ENCODE results near the gene OR6X1. TPM values are rescaled to one million over a fixed set of nuclear protein-coding genes. Genes with fewer than 3 reads are reported as not detected.
"Not testable (repeated sequence)": the region's sequence is repeated elsewhere in the genome, so short reads cannot be mapped to it uniquely, and the experiment has no call there.

The OR6X1 gene
- total and polyA plus RNA-seq, 7 donors, result not detected

DNA sequence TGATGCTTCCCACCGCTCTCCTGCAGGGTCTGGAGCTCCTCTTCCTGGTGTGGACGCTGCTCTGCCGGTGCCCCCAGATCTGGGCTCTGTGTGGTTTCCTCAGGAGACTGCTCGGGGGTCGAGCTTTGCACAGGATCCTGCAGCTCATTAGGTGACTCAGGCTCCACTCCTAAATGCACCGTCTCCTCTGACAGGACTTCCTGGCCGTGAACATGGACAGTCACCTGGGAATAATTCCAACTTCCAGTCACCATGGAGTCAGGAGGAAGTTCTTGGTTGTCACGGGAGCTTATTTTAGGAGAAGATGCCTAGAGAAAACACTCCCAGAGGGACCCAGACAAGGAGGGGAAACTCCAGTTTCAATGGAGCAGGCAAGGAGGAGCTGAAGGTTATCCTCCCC is 24.7 kb downstream of the OR6X1 start:
- 71 to 82% (median 74%) methylated on average over 8 of the region's 8 CpGs for WGBS, 3 donors
- no peak for TF ChIP-seq CTCF (IDR thresholded peaks at IDR 0.05)
- no peak overlapping the region for H3K27ac ChIP-seq
- H3K36me3 ChIP-seq (ENCODE audit: insufficient read depth in 1 of 2, low read depth in 1 of 2), result peaks cover 38 to 87% of the 10 kb centered on the region in 2 donors
- intact Hi-C loops (cut with DNase I), result no loop called here
- no peaks in the 10 kb centered on the region for H3K9me3 ChIP-seq
- ATAC-seq (no peak), DNase-seq (no peak)
- H3K4me1 ChIP-seq, result no peaks in the 10 kb centered on the region
- H3K4me3 ChIP-seq, result no peak overlapping the region
- H3K27me3 ChIP-seq (ENCODE audit: insufficient read depth in 3 of 3, low read length in 2 of 3), result no peaks in the 10 kb centered on the region

DNA sequence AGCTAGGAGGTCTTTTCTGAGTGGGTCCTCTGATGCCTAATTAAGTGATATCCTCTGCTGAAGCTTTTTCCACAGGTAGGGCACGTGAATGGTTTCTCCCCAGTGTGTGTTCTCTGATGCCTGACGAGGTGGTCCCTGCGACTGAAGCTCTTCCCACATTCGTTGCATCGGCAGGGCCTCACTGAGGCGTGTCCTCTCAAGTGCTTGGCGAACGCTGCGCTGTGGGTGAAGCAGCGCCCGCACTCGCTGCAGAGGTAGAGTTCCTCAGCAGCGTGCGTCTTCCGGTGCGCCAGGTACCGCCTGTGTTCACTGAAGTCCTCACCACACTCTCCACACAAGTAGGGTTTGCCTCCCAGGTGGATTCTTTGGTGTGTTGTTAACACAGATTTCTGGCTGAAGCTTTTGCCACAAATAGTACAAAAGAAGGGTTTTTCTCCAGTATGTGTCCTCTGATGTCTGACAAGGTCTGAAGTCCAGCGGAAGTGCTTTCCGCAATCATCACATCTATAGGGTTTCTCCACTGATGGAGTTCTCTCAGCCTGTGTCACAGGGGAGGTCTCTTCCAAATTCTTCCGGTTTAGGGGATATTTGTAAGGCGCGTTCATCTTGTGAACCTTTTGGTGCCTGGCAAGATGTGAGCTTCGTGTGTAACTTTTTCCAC is 28.2 kb downstream of the OR6X1 start:
- intact Hi-C loops (cut with DNase I), result no loop called here
- DNase-seq, result no peak
- H3K4me1 ChIP-seq, result no peaks in the 10 kb centered on the region

GRCh38 chr11:123719452-123719851 is 34.9 kb downstream of the OR6X1 start:
- no peak overlapping the region for H3K4me3 ChIP-seq
- no peak for TF ChIP-seq CTCF (IDR thresholded peaks at IDR 0.05)
- H3K9me3 ChIP-seq, result no peaks in the 10 kb centered on the region
- H3K4me1 ChIP-seq, result no peaks in the 10 kb centered on the region
- peaks cover 0 to 6% of the 10 kb centered on the region in 2 donors for H3K36me3 ChIP-seq (ENCODE audit: insufficient read depth in 1 of 2, low read depth in 1 of 2)
- peaks cover 0 to 3% (median 0%) of the 10 kb centered on the region in 3 donors for H3K27me3 ChIP-seq (ENCODE audit: insufficient read depth in 3 of 3, low read length in 2 of 3)
- no peak overlapping the region for H3K27ac ChIP-seq
- ATAC-seq, result no peak
- no peak for DNase-seq
- WGBS, 3 donors, result 66 to 74% (median 67%) methylated on average over 1 of the region's 1 CpG
- intact Hi-C loops (cut with DNase I), result no loop called here

More for the DNA sequence above, 28.2 kb downstream of the OR6X1 start:
- Histone ChIP-seq H3K27me3 (ENCODE audit: insufficient read depth in 3 of 3, low read length in 2 of 3) (no peaks in the 10 kb centered on the region), H3K36me3 (ENCODE audit: insufficient read depth in 1 of 2, low read depth in 1 of 2) (peaks cover 33 to 73% of the 10 kb centered on the region in 2 donors), H3K27ac (no peak overlapping the region), H3K9me3 (no peaks in the 10 kb centered on the region), H3K4me3 (no peak overlapping the region)
- WGBS, 3 donors, result 98% methylated on average over 23 of the region's 23 CpGs
- ATAC-seq, result no peak
- TF ChIP-seq CTCF (IDR thresholded peaks at IDR 0.05), result no peak

- intact Hi-C loops (cut with DNase I), result no loop called here
- Histone ChIP-seq H3K4me3 (no peak overlapping the region), H3K36me3 (ENCODE audit: insufficient read depth in 1 of 2, low read depth in 1 of 2) (no peaks in the 10 kb centered on the region), H3K27me3 (ENCODE audit: insufficient read depth in 3 of 3, low read length in 2 of 3) (peaks cover 0 to 3% (median 0%) of the 10 kb centered on the region in 3 donors), H3K9me3 (no peaks in the 10 kb centered on the region), H3K27ac (no peak overlapping the region), H3K4me1 (no peaks in the 10 kb centered on the region)
- DNase-seq (no peak), ATAC-seq (no peak)
- 91 to 94% (median 91%) methylated on average over 4 of the region's 4 CpGs for WGBS, 3 donors
- no peak for TF ChIP-seq CTCF (IDR thresholded peaks at IDR 0.05)
Measured at GRCh38 chr11:123718469-123718868, 35.8 kb downstream of the OR6X1 start.

DNA sequence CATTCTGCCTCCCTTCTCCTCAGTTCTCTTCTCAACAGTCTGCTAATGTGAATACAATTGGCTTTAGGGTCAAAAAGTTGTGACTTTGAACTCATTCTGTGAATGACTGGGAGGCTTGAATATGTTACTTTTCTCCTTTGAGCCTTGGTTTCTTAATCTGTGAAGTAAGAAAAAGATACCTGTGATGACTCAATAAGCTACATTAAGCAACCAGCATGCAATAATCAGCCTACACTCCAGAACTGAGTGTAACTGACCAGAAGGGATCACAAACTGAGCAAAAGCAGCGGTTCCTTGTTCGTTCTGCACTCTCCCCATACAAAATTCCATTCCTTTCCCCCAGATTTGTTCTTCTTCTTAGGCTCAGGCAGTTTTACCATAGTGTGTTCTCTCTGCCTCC is 36.3 kb downstream of the OR6X1 start:
- intact Hi-C loops (cut with DNase I), result no loop called here
- peaks cover 0 to 3% (median 0%) of the 10 kb centered on the region in 3 donors for H3K27me3 ChIP-seq (ENCODE audit: insufficient read depth in 3 of 3, low read length in 2 of 3)
- H3K27ac ChIP-seq, result no peak overlapping the region
- no peaks in the 10 kb centered on the region for H3K9me3 ChIP-seq
- no peaks in the 10 kb centered on the region for H3K4me1 ChIP-seq
- H3K4me3 ChIP-seq, result no peak overlapping the region
- TF ChIP-seq CTCF (IDR thresholded peaks at IDR 0.05), result no peak
- no peak for DNase-seq
- WGBS, 3 donors, result 90 to 92% (median 91%) methylated on average over 2 of the region's 2 CpGs
- ATAC-seq, result no peak
- H3K36me3 ChIP-seq (ENCODE audit: insufficient read depth in 1 of 2, low read depth in 1 of 2), result no peaks in the 10 kb centered on the region

GRCh38 chr11:123712627-123713026 is 41.7 kb downstream of the OR6X1 start:
- not testable (repeated sequence) for H3K36me3 ChIP-seq (ENCODE audit: insufficient read depth in 1 of 2, low read depth in 1 of 2); H3K4me1 ChIP-seq; H3K27me3 ChIP-seq (ENCODE audit: insufficient read depth in 3 of 3, low read length in 2 of 3); H3K4me3 ChIP-seq; H3K27ac ChIP-seq; H3K9me3 ChIP-seq; DNase-seq; ATAC-seq
- intact Hi-C loops (cut with DNase I), result loop anchor here in 1 of 2 donors (5.0 kb wide), 1 partner anchor 130 kb away; no protein-coding TSS in a partner anchor
- WGBS, 3 donors, result 81 to 90% (median 84%) methylated on average over 3 of the region's 3 CpGs
